ENCODE measurements around the gene IFNL3. TPM values are rescaled to one million over a fixed set of nuclear protein-coding genes. Genes with fewer than 3 reads are reported as not detected.
"Not testable (repeated sequence)": the region's sequence is repeated elsewhere in the genome, so short reads cannot be mapped to it uniquely, and the experiment has no call there.

IFNL3 gene
- total RNA-seq, 4 donors from 2014 or later: not detected

GRCh38 chr19:39223703-39224279, 21.0 kb downstream of the IFNL3 start:
- H3K4me1 ChIP-seq: no peaks in the 10 kb centered on the region
- no peak for TF ChIP-seq POLR2A (IDR thresholded peaks at IDR 0.05)
- no peaks in the 10 kb centered on the region for H3K9me3 ChIP-seq
- H3K27ac ChIP-seq: no peak overlapping the region
- H3K36me3 ChIP-seq: no peaks in the 10 kb centered on the region
- 15 to 21% methylated on average over 4 of the region's 4 CpGs for WGBS, 2 donors
- DNase-seq (ENCODE audit: low spot score in 2 of 2): no peak
- no peak overlapping the region for H3K4me3 ChIP-seq
- H3K27me3 ChIP-seq: peaks cover 0 to 8% of the 10 kb centered on the region in 2 donors

- WGBS, 2 donors: 71% methylated on average over 10 of the region's 10 CpGs
- peaks cover 0 to 25% of the 10 kb centered on the region in 2 donors for H3K27me3 ChIP-seq
- not testable (repeated sequence) for DNase-seq (ENCODE audit: low spot score in 2 of 2)
These were observed 25.7 kb downstream of the IFNL3 start for GRCh38 chr19:39219108-39219507.

GRCh38 chr19:39218230-39219007, 26.4 kb downstream of the IFNL3 start:
- WGBS, 2 donors: 78 to 89% methylated on average over 15 of the region's 15 CpGs
- Histone ChIP-seq H3K4me1 (no peaks in the 10 kb centered on the region), H3K27me3 (peaks cover 0 to 25% of the 10 kb centered on the region in 2 donors), H3K4me3 (no peak overlapping the region), H3K27ac (no peak overlapping the region), H3K9me3 (peaks cover 0 to 31% (median 0%) of the 10 kb centered on the region in 4 donors), H3K36me3 (no peaks in the 10 kb centered on the region)
- DNase-seq (ENCODE audit: low spot score in 2 of 2): no peak
- no peak for TF ChIP-seq EP300 (IDR thresholded peaks at IDR 0.05)
- no peak for TF ChIP-seq CTCF (IDR thresholded peaks at IDR 0.05)
- TF ChIP-seq POLR2A (IDR thresholded peaks at IDR 0.05): no peak

More at GRCh38 chr19:39219108-39219507, 25.7 kb downstream of the IFNL3 start:
- H3K9me3 ChIP-seq: peaks cover 0 to 31% (median 0%) of the 10 kb centered on the region in 4 donors
- H3K4me1 ChIP-seq, H3K36me3 ChIP-seq, H3K27ac ChIP-seq, H3K4me3 ChIP-seq: not testable (repeated sequence)

GRCh38 chr19:39217094-39217493, 27.7 kb downstream of the IFNL3 start:
- 85 to 86% methylated on average over 5 of the region's 5 CpGs for WGBS, 2 donors
- TF ChIP-seq POLR2A (IDR thresholded peaks at IDR 0.05) (no peak), EP300 (IDR thresholded peaks at IDR 0.05) (no peak), CTCF (IDR thresholded peaks at IDR 0.05) (no peak)
- no peak overlapping the region for H3K27ac ChIP-seq
- peaks cover 0 to 21% of the 10 kb centered on the region in 2 donors for H3K27me3 ChIP-seq
- H3K4me1 ChIP-seq: no peaks in the 10 kb centered on the region
- H3K9me3 ChIP-seq: peaks cover 0 to 31% (median 0%) of the 10 kb centered on the region in 4 donors
- DNase-seq (ENCODE audit: low spot score in 2 of 2): no peak
- no peak overlapping the region for H3K4me3 ChIP-seq
- no peaks in the 10 kb centered on the region for H3K36me3 ChIP-seq

- Histone ChIP-seq H3K27me3 (peaks cover 0 to 21% of the 10 kb centered on the region in 2 donors), H3K9me3 (peaks cover 0 to 31% (median 0%) of the 10 kb centered on the region in 4 donors)
- DNase-seq (ENCODE audit: low spot score in 2 of 2); H3K4me1 ChIP-seq; H3K27ac ChIP-seq; H3K36me3 ChIP-seq; H3K4me3 ChIP-seq: not testable (repeated sequence)
- WGBS, 2 donors: 85 to 87% methylated on average over 3 of the region's 3 CpGs
These were observed 29.5 kb downstream of the IFNL3 start for GRCh38 chr19:39215323-39215722.

GRCh38 chr19:39212375-39212742, 32.4 kb downstream of the IFNL3 start:
- Histone ChIP-seq H3K27me3 (peaks cover 0 to 14% of the 10 kb centered on the region in 2 donors), H3K36me3 (no peaks in the 10 kb centered on the region), H3K9me3 (peaks cover 0 to 23% (median 0%) of the 10 kb centered on the region in 4 donors), H3K4me1 (no peaks in the 10 kb centered on the region), H3K4me3 (no peak overlapping the region), H3K27ac (no peak overlapping the region)
- no peak for DNase-seq (ENCODE audit: low spot score in 2 of 2)
- WGBS, 2 donors: 12 to 32% methylated on average over 8 of the region's 8 CpGs
- TF ChIP-seq POLR2A (IDR thresholded peaks at IDR 0.05) (no peak), CTCF (IDR thresholded peaks at IDR 0.05) (no peak), EP300 (IDR thresholded peaks at IDR 0.05) (no peak)
